Measurements from ENCODE around the gene DUS2. TPM values are rescaled to one million over a fixed set of nuclear protein-coding genes. Genes with fewer than 3 reads are reported as not detected.

Gene DUS2
- total and polyA plus RNA-seq, 11 donors: 3.8 to 11.5 (median 7.2) TPM

GRCh38 chr16:68074850-68075555 lies 51.9 kb downstream of the DUS2 start:
- Histone ChIP-seq H3K4me1 (peaks cover 2 to 75% (median 24%) of the 10 kb centered on the region in 12 donors), H3K27me3 (no peaks in the 10 kb centered on the region), H3K36me3 (peaks cover 0 to 72% (median 27%) of the 10 kb centered on the region in 9 donors), H3K9me3 (no peaks in the 10 kb centered on the region), H3K27ac (peak overlapping the region in 1 of 12 donors; percentile 75), H3K4me3 (no peak overlapping the region)
- 83 to 91% (median 88%) methylated on average over 5 to 6 of the region's 6 CpGs for WGBS, 4 donors
- intact Hi-C loops (cut with DNase I): no loop called here
- ATAC-seq (no peak), DNase-seq (peak in 2 of 5 donors; percentile 12 to 67)
- TF ChIP-seq CTCF (IDR thresholded peaks at IDR 0.05) (no peak), POLR2A (IDR thresholded peaks at IDR 0.05) (no peak)

GRCh38 chr16:68075980-68076379 lies 52.9 kb downstream of the DUS2 start:
- TF ChIP-seq CTCF (IDR thresholded peaks at IDR 0.05) (no peak), POLR2A (IDR thresholded peaks at IDR 0.05) (no peak)
- no peak overlapping the region for H3K4me3 ChIP-seq
- H3K27ac ChIP-seq: no peak overlapping the region
- DNase-seq (peak in 1 of 5 donors; percentile 10), ATAC-seq (no peak)
- peaks cover 5 to 75% (median 29%) of the 10 kb centered on the region in 12 donors for H3K4me1 ChIP-seq
- peaks cover 0 to 62% (median 24%) of the 10 kb centered on the region in 9 donors for H3K36me3 ChIP-seq
- H3K9me3 ChIP-seq: no peaks in the 10 kb centered on the region
- intact Hi-C loops (cut with DNase I): no loop called here
- H3K27me3 ChIP-seq: no peaks in the 10 kb centered on the region
- WGBS, 4 donors: 93 to 95% (median 94%) methylated on average over 3 of the region's 3 CpGs

GRCh38 chr16:68076560-68076959 lies 53.5 kb downstream of the DUS2 start:
- H3K27me3 ChIP-seq: no peaks in the 10 kb centered on the region
- no peak overlapping the region for H3K27ac ChIP-seq
- intact Hi-C loops (cut with DNase I): no loop called here
- WGBS, 4 donors: 83 to 96% (median 89%) methylated on average over 2 to 3 of the region's 3 CpGs
- H3K9me3 ChIP-seq: no peaks in the 10 kb centered on the region
- no peak for TF ChIP-seq POLR2A (IDR thresholded peaks at IDR 0.05)
- no peak for TF ChIP-seq CTCF (IDR thresholded peaks at IDR 0.05)
- DNase-seq (peak in 2 of 5 donors; percentile 14 to 34), ATAC-seq (no peak)
- peaks cover 0 to 57% (median 19%) of the 10 kb centered on the region in 9 donors for H3K36me3 ChIP-seq
- peaks cover 5 to 75% (median 33%) of the 10 kb centered on the region in 12 donors for H3K4me1 ChIP-seq
- H3K4me3 ChIP-seq: no peak overlapping the region

- WGBS, 4 donors: 73 to 84% (median 82%) methylated on average over 7 of the region's 7 CpGs
- intact Hi-C loops (cut with DNase I): no loop called here
- H3K27ac ChIP-seq: peak overlapping the region in 5 of 12 donors; percentile 79 to 99 (median 89)
- H3K36me3 ChIP-seq: peaks cover 0 to 48% (median 11%) of the 10 kb centered on the region in 9 donors
- peaks cover 5 to 81% (median 34%) of the 10 kb centered on the region in 12 donors for H3K4me1 ChIP-seq
- DNase-seq: no peak
- no peak for ATAC-seq
- no peaks in the 10 kb centered on the region for H3K9me3 ChIP-seq
- no peak for TF ChIP-seq CTCF (IDR thresholded peaks at IDR 0.05)
- no peak for TF ChIP-seq POLR2A (IDR thresholded peaks at IDR 0.05)
- no peak overlapping the region for H3K4me3 ChIP-seq
- no peaks in the 10 kb centered on the region for H3K27me3 ChIP-seq
Measured at GRCh38 chr16:68077866-68078700, 55.0 kb downstream of the DUS2 start.
